HUES64 (cell line): ENCODE data around the gene TRMT2A.

Experiments used
- H3K27ac ChIP-seq: 2 replicates; pipeline ENCODE4 v1.7.0; 2013; ENCODE audit warnings: low read depth, low read length, inconsistent platforms
- H3K27me3 ChIP-seq: 2 replicates; pipeline ENCODE4 v1.6.1; 2013; ENCODE audit warnings: mild to moderate bottlenecking, low read length; ENCODE audit not compliant: insufficient read depth
- H3K36me3 ChIP-seq: 2 replicates; pipeline ENCODE4 v1.6.1; 2013; ENCODE audit warnings: mild to moderate bottlenecking, low read length; ENCODE audit not compliant: insufficient read depth
- H3K4me1 ChIP-seq: 2 replicates; pipeline ENCODE4 v1.6.1; 2013; ENCODE audit warnings: mild to moderate bottlenecking, low read length, moderate library complexity; ENCODE audit not compliant: insufficient read depth
- H3K4me3 ChIP-seq: 2 replicates; pipeline ENCODE4 v1.5.1; 2013; ENCODE audit warnings: mild to moderate bottlenecking, low read length, moderate library complexity
- H3K9ac ChIP-seq: 2 replicates; pipeline ENCODE4 v1.6.1; 2013; ENCODE audit warnings: mild to moderate bottlenecking, low read depth, low read length
- H3K9me3 ChIP-seq: 2 replicates; pipeline ENCODE4 v1.6.1; 2013; ENCODE audit warnings: low read depth, low read length; ENCODE audit not compliant: insufficient read depth
- WGBS: fragments of 150-250, 120-280 bp; methylation state at CpG from one replicate; pipeline ENCODE4 v1.1.7; 2013; ENCODE audit warnings: missing lambda C conversion rate; 5-methylcytosine and 5-hydroxymethylcytosine counted together

Gene TRMT2A

DNA sequence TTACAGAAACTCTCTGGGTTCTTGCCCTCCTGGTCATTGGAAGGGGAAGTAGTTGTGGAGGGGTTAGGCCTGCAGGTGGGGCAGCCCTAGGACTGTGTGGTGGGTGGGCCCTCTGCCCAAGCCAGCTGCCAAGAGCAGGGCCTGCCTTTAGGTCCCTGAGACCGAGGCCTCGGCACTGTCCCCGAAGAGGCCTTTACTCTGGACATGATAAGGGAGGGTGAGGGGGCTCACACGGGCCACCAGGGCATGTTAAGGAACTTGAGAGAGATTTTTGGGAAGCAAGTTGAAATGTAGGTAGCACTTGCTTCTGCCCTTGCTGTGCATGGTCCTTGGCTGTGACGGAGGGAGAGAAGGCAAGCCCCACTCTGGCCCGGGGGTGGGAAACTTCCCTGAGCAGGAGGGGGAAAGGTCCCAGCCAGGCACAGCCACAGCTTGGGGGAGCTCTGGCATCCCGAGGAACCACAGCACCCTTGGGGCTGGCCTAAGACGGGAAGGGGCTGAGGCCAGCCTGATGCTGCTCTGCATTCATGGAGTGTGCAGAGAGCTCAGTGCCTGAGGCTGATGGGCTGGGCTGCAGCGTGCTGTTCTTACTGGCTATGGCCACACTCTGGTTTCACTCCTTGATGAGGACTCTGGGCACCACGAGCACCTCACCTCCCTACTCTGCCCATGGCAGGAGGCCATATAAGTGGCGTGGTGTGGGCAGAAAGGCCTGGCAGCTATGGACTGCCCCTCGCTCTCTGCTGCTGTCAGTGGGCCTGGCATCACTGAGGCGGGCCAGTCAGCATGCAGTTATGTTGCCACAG is 8.9 kb downstream of the TRMT2A start:
- Histone ChIP-seq H3K4me1 (no peaks in the 10 kb centered on the region), H3K27ac (no peak overlapping the region), H3K9ac (no peak overlapping the region), H3K27me3 (no peaks in the 10 kb centered on the region), H3K4me3 (no peak overlapping the region), H3K36me3 (peaks cover 94% of the 10 kb centered on the region), H3K9me3 (no peaks in the 10 kb centered on the region)
- 93% methylated on average over 13 of the region's 13 CpGs for WGBS

DNA sequence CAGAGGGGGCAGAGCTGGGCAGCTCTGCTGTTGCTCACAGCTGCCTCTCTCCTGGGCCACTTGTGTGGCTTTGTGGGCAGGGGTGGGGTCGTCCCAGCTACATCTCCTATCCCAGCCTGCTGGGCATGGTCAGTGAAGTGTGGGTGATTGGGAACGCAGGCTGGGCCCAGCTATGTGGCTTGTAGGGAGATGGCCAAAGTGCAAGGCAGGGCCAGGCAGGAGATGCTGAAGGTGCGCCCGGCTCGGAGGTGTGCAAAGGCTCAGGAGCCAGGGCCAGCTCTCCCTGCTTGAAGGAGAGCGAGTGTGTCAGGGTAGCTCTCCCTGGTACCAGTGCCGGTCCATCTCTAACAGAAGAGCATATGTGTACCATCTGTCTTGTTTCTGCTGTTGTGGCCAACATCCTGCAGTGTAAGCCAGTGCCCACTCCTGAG is 9.5 kb downstream of the TRMT2A start:
- Histone ChIP-seq H3K9ac (no peak overlapping the region), H3K27ac (no peak overlapping the region), H3K36me3 (peaks cover 92% of the 10 kb centered on the region), H3K27me3 (no peaks in the 10 kb centered on the region), H3K9me3 (no peaks in the 10 kb centered on the region), H3K4me3 (no peak overlapping the region), H3K4me1 (no peaks in the 10 kb centered on the region)
- WGBS = 96% methylated on average over 7 of the region's 7 CpGs

DNA sequence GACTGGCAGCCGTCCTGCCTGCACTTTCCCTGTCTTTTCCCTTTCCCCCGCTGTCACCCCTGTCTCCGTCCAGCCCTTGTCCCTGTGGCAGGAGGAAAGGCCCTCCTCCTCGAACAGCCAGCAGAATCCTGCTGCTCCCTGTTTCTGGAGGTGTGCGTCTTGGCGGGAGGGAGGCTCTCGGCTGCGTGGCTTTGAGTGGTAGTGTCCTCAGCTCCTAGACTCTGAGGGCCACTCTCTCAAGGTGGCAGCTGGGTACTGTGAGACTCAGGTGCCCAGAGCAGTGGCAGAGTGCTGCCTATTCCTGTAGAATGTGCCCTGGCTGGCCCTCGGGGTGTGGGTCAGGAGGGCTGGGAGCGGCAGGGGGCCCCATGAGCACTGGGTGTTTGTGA is 10.2 kb downstream of the TRMT2A start:
- 96% methylated on average over 10 of the region's 10 CpGs for WGBS
- Histone ChIP-seq H3K27me3 (no peaks in the 10 kb centered on the region), H3K4me3 (no peak overlapping the region), H3K36me3 (peaks cover 92% of the 10 kb centered on the region), H3K9me3 (no peaks in the 10 kb centered on the region), H3K27ac (no peak overlapping the region), H3K9ac (no peak overlapping the region), H3K4me1 (no peaks in the 10 kb centered on the region)

DNA sequence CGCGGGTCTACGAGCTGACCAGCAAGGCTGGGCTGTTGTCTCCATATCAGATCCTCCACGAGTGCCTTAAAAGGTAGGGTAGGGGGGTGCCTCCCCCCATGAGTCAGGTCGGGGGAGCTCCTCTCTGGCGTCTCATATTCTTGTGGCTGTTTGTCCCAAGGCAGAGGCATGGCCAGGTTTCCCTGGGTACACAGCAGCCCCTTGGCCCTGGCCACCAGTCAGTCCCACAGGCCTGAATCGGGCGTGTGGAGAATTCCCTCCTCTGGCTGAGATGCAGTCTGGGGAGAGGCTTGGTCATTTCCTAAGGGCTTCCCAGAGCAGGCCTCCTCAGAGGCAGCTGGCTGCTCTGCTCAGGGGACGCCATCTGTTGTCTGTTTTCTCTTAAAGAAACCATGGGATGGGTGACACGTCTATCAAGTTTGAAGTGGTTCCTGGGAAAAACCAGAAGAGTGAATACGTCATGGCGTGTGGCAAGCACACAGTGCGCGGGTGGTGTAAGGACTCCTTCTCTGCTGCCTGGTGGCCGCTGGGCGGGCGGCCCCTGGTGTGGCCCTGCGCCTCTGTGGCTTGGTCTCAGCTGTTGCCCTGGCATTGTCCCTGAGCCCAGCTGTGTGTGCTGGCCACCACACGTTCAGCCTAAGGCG is 10.7 kb downstream of the TRMT2A start:
- H3K4me3 ChIP-seq = no peak overlapping the region
- peaks cover 93% of the 10 kb centered on the region for H3K36me3 ChIP-seq
- no peak overlapping the region for H3K27ac ChIP-seq
- WGBS = 95% methylated on average over 20 of the region's 20 CpGs
- H3K4me1 ChIP-seq = no peaks in the 10 kb centered on the region
- no peaks in the 10 kb centered on the region for H3K27me3 ChIP-seq
- H3K9me3 ChIP-seq = no peaks in the 10 kb centered on the region
- H3K9ac ChIP-seq = no peak overlapping the region

DNA sequence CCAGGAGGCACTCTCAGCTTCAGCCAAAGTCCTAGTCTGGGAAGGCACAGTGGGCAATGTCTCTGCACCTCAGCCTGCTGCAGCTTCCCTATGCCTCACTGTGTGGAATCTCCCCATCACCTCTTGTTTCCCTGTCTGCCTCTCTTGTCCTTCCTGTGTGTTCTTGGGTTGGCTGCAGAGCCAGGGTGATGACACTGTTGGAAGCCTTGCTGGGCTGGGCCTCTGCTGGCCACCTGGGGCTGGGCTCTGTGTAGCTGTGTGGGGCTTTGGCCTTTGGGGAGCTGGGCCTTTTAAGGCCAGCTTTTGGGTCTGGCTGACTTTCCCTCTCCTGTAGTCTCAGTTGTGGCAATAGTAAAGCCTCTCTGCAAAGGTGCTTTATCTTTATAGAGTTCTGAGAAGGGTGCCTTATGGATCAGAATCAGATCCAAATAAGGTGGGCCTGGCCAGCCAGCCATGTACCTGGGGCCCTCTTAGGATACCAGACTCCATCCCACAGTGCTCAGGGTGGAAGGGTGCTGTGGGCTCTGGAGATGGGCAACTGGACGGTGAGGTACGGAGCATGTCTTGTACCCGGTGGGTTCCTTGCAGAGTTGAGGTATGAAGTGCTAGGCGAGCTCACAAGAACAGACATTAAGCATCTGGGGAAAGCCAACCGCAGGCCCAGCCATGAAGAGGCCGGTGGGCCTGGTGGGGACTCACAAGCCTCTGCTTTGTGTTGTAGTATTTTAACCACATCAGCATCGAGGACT is 11.4 kb downstream of the TRMT2A start:
- H3K27me3 ChIP-seq = no peaks in the 10 kb centered on the region
- no peak overlapping the region for H3K27ac ChIP-seq
- peaks cover 93% of the 10 kb centered on the region for H3K36me3 ChIP-seq
- H3K9ac ChIP-seq = no peak overlapping the region
- WGBS = 97% methylated on average over 7 of the region's 7 CpGs
- H3K4me3 ChIP-seq = no peak overlapping the region
- no peaks in the 10 kb centered on the region for H3K9me3 ChIP-seq
- H3K4me1 ChIP-seq = no peaks in the 10 kb centered on the region

DNA sequence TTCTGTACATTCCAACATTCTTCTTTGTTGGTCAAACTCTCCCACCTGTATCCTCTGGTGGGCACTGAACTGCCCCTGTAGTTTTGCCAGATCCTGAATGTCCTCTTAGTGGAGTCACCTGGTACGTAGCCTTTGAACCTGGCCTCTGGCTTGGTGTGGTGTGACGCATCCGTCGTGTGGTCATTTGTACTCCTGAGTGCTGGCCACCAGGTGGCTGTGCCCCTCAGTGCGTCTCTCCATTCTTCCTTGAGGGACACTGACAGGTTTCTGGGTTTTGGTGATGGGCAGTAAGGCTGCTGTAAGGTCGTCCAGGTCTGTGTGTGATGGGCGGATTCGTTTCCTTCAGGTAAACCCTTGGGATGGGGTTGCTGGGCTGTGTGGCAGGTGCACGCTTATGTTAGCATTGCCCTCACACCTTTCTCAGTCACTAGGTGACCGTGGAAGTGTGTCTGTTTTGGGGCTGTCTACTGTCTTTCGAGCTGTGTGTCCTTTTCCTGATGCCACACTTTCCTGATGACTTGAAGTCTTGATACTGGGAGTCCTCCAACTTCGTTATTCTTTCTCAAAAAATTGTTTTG is 14.7 kb downstream of the TRMT2A start:
- no peaks in the 10 kb centered on the region for H3K9me3 ChIP-seq
- 95% methylated on average over 12 of the region's 12 CpGs for WGBS
- 0 out of 2 replicates have a peak, but pooled peaks cover 4% of the 10 kb centered on the region for H3K4me1 ChIP-seq
- H3K4me3 ChIP-seq = no peak overlapping the region
- peaks cover 90% of the 10 kb centered on the region for H3K36me3 ChIP-seq
- no peaks in the 10 kb centered on the region for H3K27me3 ChIP-seq
- H3K9ac ChIP-seq = no peak overlapping the region
- H3K27ac ChIP-seq = no peak overlapping the region

DNA sequence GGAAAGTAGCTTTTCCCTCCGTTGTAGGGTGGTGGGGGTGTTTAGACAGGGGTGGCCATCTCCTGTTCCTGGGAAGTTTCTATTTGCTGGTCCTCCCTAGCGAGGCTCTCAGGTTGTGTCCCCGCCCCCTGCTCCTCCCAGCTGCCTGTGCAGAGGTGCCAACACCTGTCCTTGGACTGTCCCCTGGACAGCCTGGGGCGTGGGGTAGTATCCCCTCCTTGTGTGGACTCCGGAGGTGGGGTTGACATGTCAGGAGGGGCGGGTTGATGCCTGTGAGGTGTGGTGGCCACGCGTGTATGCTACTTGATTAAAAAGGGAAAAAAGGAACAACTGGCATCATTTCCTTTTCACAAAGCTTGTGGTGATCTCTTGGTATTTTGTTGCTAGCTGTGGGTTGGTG is 15.4 kb downstream of the TRMT2A start:
- H3K36me3 ChIP-seq = peaks cover 90% of the 10 kb centered on the region

DNA sequence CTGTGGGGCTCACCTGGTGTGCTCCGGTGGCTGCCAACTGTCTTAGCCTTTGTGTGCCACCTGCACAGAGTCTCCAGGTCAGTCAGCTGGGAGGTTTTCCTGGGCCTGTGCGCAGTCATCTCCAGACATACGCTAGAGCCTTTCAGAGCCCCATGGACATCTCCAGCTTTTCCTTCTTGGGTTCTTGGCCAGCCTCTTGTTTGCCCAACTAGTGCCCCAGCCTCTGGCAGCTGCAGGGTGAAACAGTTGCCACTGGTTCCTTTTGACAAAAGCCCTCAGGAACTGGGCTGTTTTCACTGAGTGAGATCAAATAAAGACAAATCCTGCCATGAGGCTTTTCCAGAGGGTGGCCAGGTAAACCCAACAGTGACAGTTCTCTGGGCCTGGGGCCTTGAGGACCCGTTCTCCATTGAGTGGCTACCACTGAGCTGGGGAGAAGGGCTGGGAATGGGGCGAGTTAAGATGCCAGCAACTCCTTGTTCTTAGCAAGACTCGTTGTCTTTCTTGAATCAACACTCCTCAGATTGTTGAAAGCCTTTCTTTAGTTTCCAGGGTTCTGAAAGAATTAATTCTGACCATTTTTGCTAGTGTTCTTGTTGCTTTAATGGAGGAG is 17.8 kb downstream of the TRMT2A start:
- H3K9ac ChIP-seq = no peak overlapping the region
- 94% methylated on average over 6 of the region's 6 CpGs for WGBS
- H3K27ac ChIP-seq = no peak overlapping the region
- peaks cover 91% of the 10 kb centered on the region for H3K36me3 ChIP-seq
- 0 out of 2 replicates have a peak, but pooled peaks cover 4% of the 10 kb centered on the region for H3K4me1 ChIP-seq
- no peak overlapping the region for H3K4me3 ChIP-seq
- H3K9me3 ChIP-seq = no peaks in the 10 kb centered on the region
- H3K27me3 ChIP-seq = no peaks in the 10 kb centered on the region

More for the DNA sequence above, 15.4 kb downstream of the TRMT2A start:
- Histone ChIP-seq H3K27me3 (no peaks in the 10 kb centered on the region), H3K4me3 (no peak overlapping the region), H3K9me3 (no peaks in the 10 kb centered on the region), H3K4me1 (0 out of 2 replicates have a peak, but pooled peaks cover 4% of the 10 kb centered on the region), H3K9ac (no peak overlapping the region), H3K27ac (no peak overlapping the region)
- 95% methylated on average over 8 of the region's 8 CpGs for WGBS

DNA sequence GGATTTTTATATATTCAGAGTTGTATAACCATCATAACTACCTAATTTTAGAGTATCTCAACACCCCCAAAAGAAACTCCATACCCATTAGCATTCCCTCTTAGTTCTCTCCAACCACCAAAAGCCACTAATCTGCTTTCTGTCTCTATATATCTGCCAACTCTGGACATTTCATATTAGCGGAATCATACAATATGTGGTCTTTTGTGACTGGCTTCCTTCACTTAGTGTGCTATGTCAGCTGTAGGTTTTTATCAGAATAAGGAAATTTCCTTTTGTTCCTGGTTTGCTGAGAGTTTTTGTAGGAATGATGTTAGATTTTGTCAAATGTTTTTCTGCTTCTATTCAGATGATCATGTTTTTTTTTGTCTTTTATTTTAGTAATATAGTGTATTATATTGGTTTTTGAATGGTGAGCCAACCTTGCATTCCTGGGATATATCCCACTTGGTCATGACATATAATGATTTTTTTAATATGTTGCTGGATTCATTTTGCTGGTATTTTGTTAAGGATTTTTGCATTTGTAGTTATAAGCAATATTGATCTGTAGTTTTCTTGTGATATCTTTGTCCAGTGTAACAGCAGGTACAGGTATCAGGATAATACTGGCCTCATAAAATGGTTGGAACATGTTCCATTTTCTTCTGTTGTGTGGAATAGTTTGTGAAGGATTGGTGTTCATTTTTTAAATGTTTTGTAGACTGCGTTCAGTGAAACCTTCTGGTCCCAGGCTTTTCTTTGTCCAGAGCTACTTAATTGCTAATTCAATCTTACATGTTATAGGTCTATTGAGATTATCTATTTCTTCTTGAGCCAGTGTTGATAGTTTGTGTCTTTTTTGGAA is 20.2 kb downstream of the TRMT2A start:
- WGBS = 94% methylated on average over 2 of the region's 2 CpGs

DNA sequence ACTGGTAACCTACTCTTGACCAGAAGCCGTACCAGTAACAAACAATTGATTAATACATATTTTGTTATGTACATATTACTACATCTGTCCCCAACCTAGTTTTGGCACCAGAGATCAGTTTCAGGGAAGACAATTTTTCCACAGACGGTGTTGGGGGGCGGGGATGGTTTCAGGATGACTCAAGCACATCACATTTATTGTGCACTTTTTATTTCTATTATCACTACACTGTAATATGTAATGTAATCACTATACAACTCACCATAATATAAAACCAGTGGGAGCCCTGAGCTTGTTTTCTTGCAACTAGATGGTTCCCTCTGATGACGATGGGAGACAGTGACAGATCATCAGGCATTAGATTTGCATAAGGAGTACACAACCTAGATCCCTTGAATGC is 21.5 kb downstream of the TRMT2A start:
- 97% methylated on average over 4 of the region's 4 CpGs for WGBS
- Histone ChIP-seq H3K36me3 (peaks cover 97% of the 10 kb centered on the region), H3K4me3 (no peak overlapping the region), H3K9ac (no peak overlapping the region), H3K9me3 (no peaks in the 10 kb centered on the region), H3K4me1 (0 out of 2 replicates have a peak, but pooled peaks cover 4% of the 10 kb centered on the region), H3K27me3 (no peaks in the 10 kb centered on the region), H3K27ac (no peak overlapping the region)

More for the DNA sequence above, 20.2 kb downstream of the TRMT2A start:
- Histone ChIP-seq H3K27me3 (no peaks in the 10 kb centered on the region), H3K4me3 (no peak overlapping the region), H3K9me3 (no peaks in the 10 kb centered on the region), H3K27ac (no peak overlapping the region), H3K36me3 (peaks cover 96% of the 10 kb centered on the region), H3K4me1 (0 out of 2 replicates have a peak, but pooled peaks cover 4% of the 10 kb centered on the region), H3K9ac (no peak overlapping the region)
